Astrocyte of the cerebellum (primary cell): ENCODE measurements around the gene SIRT7.

Experiments used
- DNase-seq: peaks from one replicate; pipeline ENCODE4 v3.0.0-alpha.2; 2011; ENCODE audit warnings: low read depth
- H3K4me3 ChIP-seq: 2 replicates; pipeline ENCODE4 v1.5.1; 2011; ENCODE audit warnings: mild to moderate bottlenecking, low read depth, low read length, moderate library complexity
- CTCF ChIP-seq: IDR thresholded peaks from 2 replicates; pipeline ENCODE4 v1.5.1; 2012; ENCODE audit warnings: low read length, low read depth, moderate library complexity, mild to moderate bottlenecking; ENCODE audit errors: missing control alignments
- in situ Hi-C: cut with HindIII; loops from 2 replicates; pipeline ENCODE4 v1.10.0; 2017; ENCODE audit warnings: low sequenced_read_pairs

The SIRT7 gene

GRCh38 chr17:81868674-81869220 lies 49.2 kb downstream of the SIRT7 start:
- no peak for DNase-seq
- TF ChIP-seq CTCF, result no peak
- in situ Hi-C loops, result no loop called here
- no peak overlapping the region for H3K4me3 ChIP-seq

GRCh38 chr17:81867991-81868673 lies 49.8 kb downstream of the SIRT7 start:
- in situ Hi-C loops, result no loop called here
- no peak for TF ChIP-seq CTCF
- H3K4me3 ChIP-seq, result no peak overlapping the region
- DNase-seq, result no peak

- H3K4me3 ChIP-seq, result no peak overlapping the region
- DNase-seq, result no peak
- in situ Hi-C loops, result no loop called here
- TF ChIP-seq CTCF, result no peak
These were observed 50.6 kb downstream of the SIRT7 start for GRCh38 chr17:81867170-81867990.

- TF ChIP-seq CTCF, result no peak
- no peak for DNase-seq
- H3K4me3 ChIP-seq, result no peak overlapping the region
- in situ Hi-C loops, result no loop called here
These were observed 51.4 kb downstream of the SIRT7 start for GRCh38 chr17:81866440-81867169.

GRCh38 chr17:81865733-81866439 lies 52.1 kb downstream of the SIRT7 start:
- no peak for TF ChIP-seq CTCF
- H3K4me3 ChIP-seq, result no peak overlapping the region
- in situ Hi-C loops, result no loop called here
- DNase-seq, result no peak

GRCh38 chr17:81865358-81865732 lies 52.6 kb downstream of the SIRT7 start:
- DNase-seq, result no peak
- in situ Hi-C loops, result no loop called here
- TF ChIP-seq CTCF, result no peak
- H3K4me3 ChIP-seq, result no peak overlapping the region
